ENCODE data around the gene EARS2.

DNA sequence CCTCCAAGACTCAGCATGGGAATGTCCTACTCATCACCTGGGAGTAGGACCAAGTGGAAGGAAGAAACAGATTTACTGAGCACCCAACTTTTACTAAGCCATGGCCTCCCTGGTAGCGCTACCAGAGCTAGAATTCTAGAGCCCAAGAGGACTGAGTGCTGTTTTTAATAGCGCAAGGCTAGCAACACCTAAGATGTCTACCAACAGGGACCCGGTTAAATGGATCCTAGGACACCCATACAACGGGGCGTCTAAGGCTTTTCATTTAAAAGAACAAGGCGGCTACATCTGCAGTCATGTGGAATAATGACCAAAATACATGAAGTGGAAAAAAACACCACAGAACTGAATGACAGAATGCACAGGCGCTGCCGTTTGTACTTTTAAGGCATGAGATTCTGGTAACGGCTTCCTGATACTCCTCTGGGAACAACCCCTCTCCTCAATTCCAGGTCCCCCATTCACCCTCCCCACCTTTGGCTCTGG lies 51.9 kb downstream of the EARS2 start:
- TF ChIP-seq, protein P1, sequence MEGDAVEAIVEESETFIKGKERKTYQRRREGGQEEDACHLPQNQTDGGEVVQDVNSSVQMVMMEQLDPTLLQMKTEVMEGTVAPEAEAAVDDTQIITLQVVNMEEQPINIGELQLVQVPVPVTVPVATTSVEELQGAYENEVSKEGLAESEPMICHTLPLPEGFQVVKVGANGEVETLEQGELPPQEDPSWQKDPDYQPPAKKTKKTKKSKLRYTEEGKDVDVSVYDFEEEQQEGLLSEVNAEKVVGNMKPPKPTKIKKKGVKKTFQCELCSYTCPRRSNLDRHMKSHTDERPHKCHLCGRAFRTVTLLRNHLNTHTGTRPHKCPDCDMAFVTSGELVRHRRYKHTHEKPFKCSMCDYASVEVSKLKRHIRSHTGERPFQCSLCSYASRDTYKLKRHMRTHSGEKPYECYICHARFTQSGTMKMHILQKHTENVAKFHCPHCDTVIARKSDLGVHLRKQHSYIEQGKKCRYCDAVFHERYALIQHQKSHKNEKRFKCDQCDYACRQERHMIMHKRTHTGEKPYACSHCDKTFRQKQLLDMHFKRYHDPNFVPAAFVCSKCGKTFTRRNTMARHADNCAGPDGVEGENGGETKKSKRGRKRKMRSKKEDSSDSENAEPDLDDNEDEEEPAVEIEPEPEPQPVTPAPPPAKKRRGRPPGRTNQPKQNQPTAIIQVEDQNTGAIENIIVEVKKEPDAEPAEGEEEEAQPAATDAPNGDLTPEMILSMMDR (IDR thresholded peaks at IDR 0.05) = no peak
- no peak for TF ChIP-seq EZH2phosphoT487 (IDR thresholded peaks at IDR 0.05)
- no peak for TF ChIP-seq EZH2 (IDR thresholded peaks at IDR 0.05)
